GM18867 (cell line): ENCODE results near the gene XRCC3.

Experiments used
- ATAC-seq: cut with Tn5 transposase; IDR thresholded peaks from one replicate; pipeline ENCODE4 v1.9.1; 2021; ENCODE audit warnings: mild to moderate bottlenecking, moderate library complexity; ENCODE audit not compliant: unreplicated experiment

The XRCC3 gene

GRCh38 chr14:103738701-103739451 lies 23.6 kb upstream of the XRCC3 start:
- no peak for ATAC-seq

DNA sequence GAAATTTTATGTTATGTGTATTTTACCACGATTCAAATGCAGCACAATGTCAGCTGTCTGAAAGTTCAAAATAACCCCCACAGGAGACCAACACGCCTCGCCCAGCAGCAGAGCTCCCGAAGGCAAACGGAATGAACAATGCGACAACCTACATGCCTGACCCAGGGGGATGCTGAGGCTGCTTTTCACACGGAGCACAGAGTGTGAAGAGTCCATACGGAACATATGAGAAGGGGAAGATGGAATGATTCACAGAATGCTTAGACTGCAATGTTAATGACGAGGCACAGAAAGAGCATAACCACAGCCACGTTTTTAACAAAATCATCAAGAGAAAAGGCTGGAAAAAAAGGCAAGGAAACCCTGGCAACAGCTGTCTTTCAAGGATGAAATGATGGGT lies 22.9 kb upstream of the XRCC3 start:
- ATAC-seq: no peak

- no peak for ATAC-seq
These were observed 22.3 kb upstream of the XRCC3 start for GRCh38 chr14:103737432-103738045.

GRCh38 chr14:103736546-103737431 lies 21.5 kb upstream of the XRCC3 start:
- ATAC-seq: no peak

DNA sequence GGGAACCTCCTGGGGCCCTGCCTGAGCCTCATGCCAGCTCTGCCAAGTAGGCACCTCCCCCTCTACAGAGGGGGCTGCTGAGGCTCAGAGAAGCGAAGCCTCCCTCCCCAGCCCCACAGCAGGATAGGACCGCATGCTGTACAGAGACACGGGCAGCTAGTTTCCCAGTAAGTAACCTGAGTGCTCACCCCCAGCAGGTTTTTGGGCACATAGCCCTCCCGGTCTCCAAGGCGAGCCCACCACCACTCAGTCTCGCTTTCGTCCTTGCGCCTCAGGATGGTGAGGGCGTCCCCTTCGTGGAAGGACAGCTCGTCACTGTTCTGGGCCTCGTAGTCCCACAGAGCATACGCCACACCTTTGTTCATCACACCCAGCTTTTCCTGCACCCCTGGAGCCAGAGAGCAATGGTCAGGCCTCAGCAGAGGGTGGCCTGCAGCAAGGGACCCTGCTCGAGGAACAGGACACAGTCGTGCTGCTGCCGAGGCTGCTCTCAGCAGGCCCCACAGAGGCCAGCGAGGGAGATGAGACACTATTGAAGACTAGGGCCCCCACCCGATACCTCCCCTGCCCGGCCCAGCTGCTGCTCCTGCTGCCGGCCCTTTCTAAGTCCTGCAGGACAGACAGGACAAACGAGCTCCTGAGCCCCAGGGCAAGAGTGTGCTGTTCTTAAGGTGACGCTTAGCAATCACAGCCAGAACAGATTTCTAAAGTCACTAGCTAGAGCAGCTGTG lies 20.7 kb upstream of the XRCC3 start:
- no peak for ATAC-seq

DNA sequence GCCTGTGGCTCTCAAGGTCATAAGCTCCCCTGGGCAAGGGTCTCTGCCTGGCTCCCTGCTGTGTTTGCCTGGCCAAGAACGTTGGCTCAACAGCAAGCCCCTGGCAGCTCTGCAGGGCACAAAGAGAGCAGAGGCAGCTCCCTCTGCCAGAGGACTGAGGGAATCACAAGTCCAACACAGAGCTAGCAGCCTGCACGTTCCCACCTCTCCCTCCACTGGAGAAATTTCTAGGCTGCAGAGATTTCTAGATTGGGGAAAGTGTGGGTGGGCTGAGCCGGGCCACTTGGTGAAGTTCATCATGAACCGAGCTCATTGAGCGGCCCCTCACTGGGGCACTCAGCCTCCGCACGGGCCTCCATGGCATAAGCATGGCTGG lies 20.2 kb upstream of the XRCC3 start:
- ATAC-seq: no peak

- no peak for ATAC-seq
These were observed 19.8 kb upstream of the XRCC3 start for GRCh38 chr14:103735022-103735421.

- no peak for ATAC-seq
These were observed 19.0 kb upstream of the XRCC3 start for GRCh38 chr14:103734081-103734888.

GRCh38 chr14:103733651-103734050 lies 18.4 kb upstream of the XRCC3 start:
- ATAC-seq: no peak

DNA sequence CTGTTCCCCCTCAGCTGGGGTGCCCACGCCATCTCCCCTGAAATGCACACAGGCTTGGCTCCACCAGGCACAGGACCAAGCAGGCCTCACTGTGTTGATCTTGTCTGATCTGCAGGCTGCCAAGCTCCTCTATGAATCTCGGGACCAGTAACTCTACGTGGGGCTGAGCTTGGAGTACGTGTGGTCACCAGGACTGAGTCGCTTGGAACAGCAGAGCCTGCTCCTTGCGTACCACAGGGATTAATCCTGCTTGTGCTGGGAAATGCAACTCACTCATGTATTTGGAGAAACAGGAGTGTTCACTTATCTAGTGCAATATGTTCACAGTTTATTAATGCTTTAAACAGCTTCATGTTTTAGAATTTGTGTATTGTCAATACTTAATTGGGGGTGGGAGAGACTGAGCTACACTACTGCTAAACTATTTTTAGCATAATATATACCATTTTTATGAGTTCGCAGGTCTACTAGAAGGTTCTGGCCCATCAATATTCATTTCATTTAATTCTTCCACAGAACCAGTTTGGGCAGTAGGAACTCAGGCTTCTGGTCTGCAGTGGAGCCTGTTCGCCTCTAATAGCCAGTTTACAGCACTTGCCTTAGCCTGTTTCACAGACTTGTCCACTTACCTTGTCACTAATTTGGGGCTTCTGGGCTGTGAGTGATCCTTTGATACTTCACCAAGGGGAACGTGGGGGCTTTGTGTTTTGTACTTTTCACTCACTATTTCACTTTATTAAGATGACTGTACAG lies 17.8 kb upstream of the XRCC3 start:
- no peak for ATAC-seq

DNA sequence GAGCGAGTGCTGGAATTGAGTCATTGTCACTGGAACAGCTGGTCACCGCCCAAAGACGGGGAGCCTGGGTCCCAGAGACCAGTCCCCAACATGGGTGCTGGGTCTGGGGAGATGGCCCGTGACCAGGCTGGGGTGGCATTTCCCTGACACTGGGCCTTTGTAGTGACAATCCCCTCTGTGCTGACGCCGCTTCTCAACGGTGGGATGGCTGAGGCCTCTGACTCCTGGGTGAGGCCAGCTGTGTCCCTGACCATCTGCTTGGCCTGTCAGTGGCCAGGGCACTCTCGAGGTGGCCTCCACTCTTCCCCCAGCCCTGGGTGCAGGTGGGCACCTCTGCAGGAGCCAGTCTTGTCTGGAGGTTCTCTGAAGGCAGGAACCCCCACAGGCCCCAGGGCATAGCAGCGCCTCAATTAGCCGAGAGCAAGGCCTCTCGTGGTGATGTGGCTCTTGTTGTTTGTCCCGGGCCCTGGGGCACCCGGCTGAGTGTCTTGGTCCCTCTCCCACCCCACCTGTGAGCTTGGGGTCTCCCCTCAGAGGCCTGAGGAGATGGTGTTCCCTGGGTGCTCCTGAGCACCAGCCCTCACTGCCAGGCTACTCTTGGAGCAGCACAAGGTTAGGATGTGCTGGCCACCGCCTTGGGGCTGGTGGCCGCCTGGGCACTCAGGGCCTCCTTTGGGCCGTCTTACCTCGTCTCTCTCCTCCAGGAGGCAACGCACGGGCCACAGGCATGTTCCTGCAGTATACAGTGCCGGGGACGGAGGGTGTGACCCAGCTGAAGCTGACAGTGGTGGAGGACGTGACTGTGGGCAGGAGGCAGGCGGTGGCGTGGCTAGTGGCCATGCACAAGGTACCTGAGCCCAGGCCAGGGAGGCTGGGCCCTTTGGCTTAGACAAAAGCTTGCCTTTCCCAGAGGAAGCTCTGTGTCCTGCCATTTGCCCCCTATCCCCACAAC lies 16.9 kb upstream of the XRCC3 start:
- no peak for ATAC-seq

- ATAC-seq: no peak
These were observed 16.2 kb upstream of the XRCC3 start for GRCh38 chr14:103731481-103731880.

- no peak for ATAC-seq
These were observed 15.3 kb upstream of the XRCC3 start for GRCh38 chr14:103730490-103731035.

DNA sequence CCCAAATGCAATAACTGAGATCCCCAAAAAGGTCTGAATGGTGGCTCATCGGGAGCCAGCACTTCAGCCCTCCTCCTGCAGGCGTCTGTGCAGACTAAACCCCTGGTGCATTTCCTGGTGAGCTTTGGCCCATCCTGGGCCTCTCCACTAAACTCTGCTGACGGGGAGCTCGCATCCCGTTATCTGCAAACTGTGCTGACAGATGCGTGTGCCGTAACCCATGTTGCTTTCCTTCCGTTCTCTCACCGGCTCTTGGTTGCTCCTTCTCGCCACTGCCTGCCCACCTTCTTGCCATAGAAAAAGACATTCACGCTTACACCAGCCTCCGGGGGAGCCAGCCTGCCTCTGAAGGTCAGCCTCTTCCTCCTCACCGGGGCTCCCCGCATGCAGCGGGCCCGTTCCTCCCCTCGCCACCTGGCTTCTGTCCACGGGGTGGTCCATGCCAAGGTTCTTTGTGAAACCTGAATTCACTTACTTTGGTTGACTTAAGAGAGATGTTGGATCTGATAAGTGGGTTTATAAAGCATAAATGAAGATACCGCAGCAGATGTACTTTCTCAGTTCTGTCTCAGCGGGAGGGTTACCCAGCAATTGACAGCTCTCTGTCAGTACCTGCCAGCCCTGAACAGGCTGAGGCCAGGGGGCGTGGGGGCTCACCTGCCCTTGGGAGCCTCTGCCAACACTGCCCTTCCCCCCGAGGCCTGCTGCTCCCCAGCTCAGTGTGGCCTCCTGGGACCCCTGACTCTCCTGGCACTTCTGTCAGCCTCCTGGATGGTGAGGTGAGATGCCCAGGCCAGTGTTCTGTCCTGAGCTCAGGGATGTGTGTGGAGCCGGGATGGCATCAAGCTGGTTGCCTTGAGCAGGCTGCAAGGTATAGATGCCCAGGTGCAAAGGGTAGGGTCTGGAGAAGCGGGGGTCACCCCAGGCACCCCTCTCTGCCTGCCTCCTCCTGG lies 14.5 kb upstream of the XRCC3 start:
- ATAC-seq: no peak

- no peak for ATAC-seq
These were observed 13.5 kb upstream of the XRCC3 start for GRCh38 chr14:103728721-103729120.

DNA sequence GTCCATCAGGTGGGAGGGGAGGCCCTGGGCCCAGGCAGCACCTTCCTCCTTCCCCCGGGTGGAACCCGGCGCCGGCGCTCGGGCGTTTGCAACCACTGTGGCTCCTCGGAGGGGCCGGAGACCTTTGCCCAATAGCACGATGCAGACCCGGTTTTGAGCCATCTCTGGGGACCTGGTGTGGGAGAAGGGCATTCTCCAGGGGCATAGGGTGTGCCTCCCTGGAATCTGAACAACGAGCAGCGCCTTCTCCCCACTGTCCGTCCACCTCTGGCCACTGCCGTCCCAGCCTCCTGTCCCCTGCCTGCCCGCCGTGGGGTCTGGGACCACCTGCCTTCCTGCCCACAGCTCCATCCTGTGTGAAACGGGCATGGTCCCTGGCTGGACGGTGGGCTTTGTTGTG lies 12.9 kb upstream of the XRCC3 start:
- ATAC-seq: no peak
